Thyroid gland (tissue), 4 donors: ENCODE data around the gene THAP9. TPM values are rescaled to one million over a fixed set of nuclear protein-coding genes. Genes with fewer than 3 reads are reported as not detected.
"Not testable (repeated sequence)": the region's sequence is repeated elsewhere in the genome, so short reads cannot be mapped to it uniquely, and the experiment has no call there.

Experiments used
- DNase-seq, 2 donors: peaks; one replicate each; pipeline ENCODE4 v3.0.0-alpha.2; 2019
- H3K27ac ChIP-seq, 3 donors: fragments of 200-600 bp; sonication (generic); 1 replicate in 2 of 3; 2 replicates in 1 of 3; pipeline ENCODE4 v1.5.1; 2016 to 2019; ENCODE audit warnings: mild to moderate bottlenecking in 1 of 3, moderate library complexity in 1 of 3
- H3K27me3 ChIP-seq: fragments of 200-600 bp; sonication (generic); one replicate; pipeline ENCODE4 v1.5.1; 2019
- H3K36me3 ChIP-seq, 2 donors: fragments of 200-600 bp; sonication (generic); one replicate each; pipeline ENCODE4 v1.5.1; 2016 to 2019
- H3K4me1 ChIP-seq, 2 donors: fragments of 200-600 bp; sonication (generic); one replicate each; pipeline ENCODE4 v1.5.1; 2017 to 2019
- H3K4me3 ChIP-seq, 3 donors: fragments of 200-600 bp; sonication (generic); replicated peaks in 1 of 3; 1 replicate in 2 of 3; 2 replicates in 1 of 3; pipeline ENCODE4 v1.5.1; 2016; ENCODE audit warnings: mild to moderate bottlenecking in 1 of 3
- H3K9me3 ChIP-seq: fragments of 200-600 bp; sonication (generic); one replicate; pipeline ENCODE4 v1.5.1; 2017
- CTCF ChIP-seq, 6 experiments: fragments of 200-600 bp in 3 of 6; fragments of 450-650 bp in 3 of 6; sonication (generic) in 3 of 6; IDR thresholded peaks; one replicate each; pipeline ENCODE4 v1.5.1; 2016 to 2019; ENCODE audit warnings: antibody characterized with exemption in 6 of 6, mild to moderate bottlenecking in 2 of 6, inconsistent platforms in 1 of 6, moderate library complexity in 1 of 6
- POLR2A ChIP-seq, 2 donors: fragments of 450-650 bp; IDR thresholded peaks; one replicate each; pipeline ENCODE4 v1.6.1; 2017; ENCODE audit warnings: antibody characterized with exemption in 2 of 2, mild to moderate bottlenecking in 2 of 2, moderate library complexity in 1 of 2
- WGBS, 2 donors: methylation state at CpG; one replicate each; pipeline ENCODE4 v1.1.5; 2017; 5-methylcytosine and 5-hydroxymethylcytosine counted together
- intact Hi-C: fragments of 100-400 bp; cut with DNase I; formaldehyde crosslinking; loops from one replicate; pipeline ENCODE4 v1.15.1; 2023
- total RNA-seq, 4 donors: library from RNA; depleted of rRNA; stranded (reverse); fragments of >200 nt; gene quantifications; one replicate each; pipeline ENCODE4 v1.2.3, GENCODE V29; 2016

Gene THAP9
- total RNA-seq, 4 donors from 2014 or later = 8.1 to 13.8 (median 10.7) TPM

- Histone ChIP-seq H3K4me1 (peaks cover 0 to 2% of the 10 kb centered on the region in 2 donors), H3K9me3 (no peaks in the 10 kb centered on the region), H3K36me3 (peaks cover 44 to 52% of the 10 kb centered on the region in 2 donors), H3K27ac (no peak overlapping the region), H3K4me3 (no peak overlapping the region), H3K27me3 (no peaks in the 10 kb centered on the region)
- intact Hi-C loops = no loop called here
- TF ChIP-seq CTCF (IDR thresholded peaks at IDR 0.05) = no peak
- TF ChIP-seq POLR2A (IDR thresholded peaks at IDR 0.05) = no peak
- no peak for DNase-seq
These were observed 39.0 kb upstream of the THAP9 start for GRCh38 chr4:82861529-82861928.

- no peaks in the 10 kb centered on the region for H3K9me3 ChIP-seq
- H3K4me3 ChIP-seq = no peak overlapping the region
- H3K27ac ChIP-seq = no peak overlapping the region
- WGBS, 2 donors = 91% methylated on average over 6 of the region's 6 CpGs
- no peaks in the 10 kb centered on the region for H3K27me3 ChIP-seq
- peaks cover 52 to 63% of the 10 kb centered on the region in 2 donors for H3K36me3 ChIP-seq
- peaks cover 0 to 2% of the 10 kb centered on the region in 2 donors for H3K4me1 ChIP-seq
- no peak for DNase-seq
- intact Hi-C loops = no loop called here
- no peak for TF ChIP-seq POLR2A (IDR thresholded peaks at IDR 0.05)
- TF ChIP-seq CTCF (IDR thresholded peaks at IDR 0.05) = no peak
These were observed 36.1 kb upstream of the THAP9 start for GRCh38 chr4:82864336-82864979.

- peaks cover 0 to 2% of the 10 kb centered on the region in 2 donors for H3K4me1 ChIP-seq
- H3K4me3 ChIP-seq = no peak overlapping the region
- peak overlapping the region in 1 of 3 donors; percentile 32 for H3K27ac ChIP-seq
- DNase-seq = no peak
- TF ChIP-seq POLR2A (IDR thresholded peaks at IDR 0.05) = no peak
- TF ChIP-seq CTCF (IDR thresholded peaks at IDR 0.05) = no peak
- no peaks in the 10 kb centered on the region for H3K27me3 ChIP-seq
- peaks cover 63 to 74% of the 10 kb centered on the region in 2 donors for H3K36me3 ChIP-seq
- H3K9me3 ChIP-seq = no peaks in the 10 kb centered on the region
- intact Hi-C loops = no loop called here
- 44 to 65% methylated on average over 1 of the region's 1 CpG for WGBS, 2 donors
These were observed 34.9 kb upstream of the THAP9 start for GRCh38 chr4:82865592-82865991.

GRCh38 chr4:82866033-82866432 lies 34.5 kb upstream of the THAP9 start:
- DNase-seq, H3K27me3 ChIP-seq, H3K4me3 ChIP-seq, H3K4me1 ChIP-seq, H3K9me3 ChIP-seq, intact Hi-C loops: not testable (repeated sequence)
- WGBS, 2 donors = 78 to 90% methylated on average over 6 of the region's 6 CpGs
- peak overlapping the region in 2 of 3 donors; percentile 32 to 34 for H3K27ac ChIP-seq
- peaks cover 68 to 78% of the 10 kb centered on the region in 2 donors for H3K36me3 ChIP-seq

GRCh38 chr4:82866706-82867385 lies 33.7 kb upstream of the THAP9 start:
- no peaks in the 10 kb centered on the region for H3K27me3 ChIP-seq
- no peak overlapping the region for H3K4me3 ChIP-seq
- H3K27ac ChIP-seq = no peak overlapping the region
- intact Hi-C loops = no loop called here
- no peak for DNase-seq
- TF ChIP-seq POLR2A (IDR thresholded peaks at IDR 0.05) (no peak), CTCF (IDR thresholded peaks at IDR 0.05) (no peak)
- no peaks in the 10 kb centered on the region for H3K9me3 ChIP-seq
- peaks cover 76 to 85% of the 10 kb centered on the region in 2 donors for H3K36me3 ChIP-seq
- 88 to 89% methylated on average over 8 of the region's 8 CpGs for WGBS, 2 donors
- peaks cover 0 to 2% of the 10 kb centered on the region in 2 donors for H3K4me1 ChIP-seq
